CD4-positive, alpha-beta memory T cell (primary cell): ENCODE results near the gene PSEN1. TPM values are rescaled to one million over a fixed set of nuclear protein-coding genes. Genes with fewer than 3 reads are reported as not detected.
A peak's percentile ranks its signal among the peaks of the same experiment; 100 is the strongest.

Source experiments
- CTCF ChIA-PET: fragments of 350-600 bp; sonication (Branson Sonifier 250); formaldehyde crosslinking; loops from one replicate; lab custom pipeline; 2021; ENCODE audit warnings: inconsistent platforms; ENCODE audit not compliant: partially characterized antibody; lab: Charles Lee
- POLR2A ChIA-PET: fragments of 350-600 bp; sonication (Branson Sonifier 250); formaldehyde crosslinking; loops from one replicate; lab custom pipeline; 2021; ENCODE audit not compliant: partially characterized antibody; lab: Charles Lee
- DNase-seq, 5 donors: peaks; one replicate each; pipeline versions ENCODE4 v3.0.0 to v3.0.0-alpha.2; 2020 to 2022; ENCODE audit warnings: mixed read lengths in 1 of 5
- H3K27ac ChIP-seq: one replicate; pipeline ENCODE4 v1.7.0; 2013; ENCODE audit warnings: low read depth, low read length
- H3K27me3 ChIP-seq: 2 replicates; pipeline ENCODE4 v1.7.0; 2013; ENCODE audit warnings: mild to moderate bottlenecking, low read length, moderate library complexity; ENCODE audit not compliant: insufficient read depth
- H3K36me3 ChIP-seq: 2 replicates; pipeline ENCODE4 v1.7.0; 2013; ENCODE audit warnings: mild to moderate bottlenecking, low read length, moderate library complexity; ENCODE audit not compliant: insufficient read depth
- H3K4me1 ChIP-seq: 2 replicates; pipeline ENCODE4 v1.7.0; 2013; ENCODE audit warnings: mild to moderate bottlenecking, low read length, moderate library complexity; ENCODE audit not compliant: insufficient read depth
- H3K4me3 ChIP-seq, 2 donors: one replicate each; pipeline ENCODE4 v1.7.0; 2013; ENCODE audit warnings: low read length in 2 of 2, mild to moderate bottlenecking in 1 of 2
- H3K9me3 ChIP-seq, 2 donors: one replicate each; pipeline ENCODE4 v1.7.0; 2013; ENCODE audit warnings: low read length in 2 of 2, control low read depth in 1 of 2; ENCODE audit not compliant: control insufficient read depth in 1 of 2
- H3K27ac Mint-ChIP-seq, 7 donors: one replicate each; pipeline ENCODE4 v1.8.0; 2020 to 2021; ENCODE audit warnings: mixed read lengths in 7 of 7, mild to moderate bottlenecking in 6 of 7, inconsistent platforms in 3 of 7, moderate library complexity in 3 of 7
- H3K27me3 Mint-ChIP-seq, 2 donors: one replicate each; pipeline ENCODE4 v1.8.0; 2020 to 2021; ENCODE audit warnings: mixed read lengths in 2 of 2
- H3K36me3 Mint-ChIP-seq, 2 donors: one replicate each; pipeline ENCODE4 v1.8.0; 2020 to 2021; ENCODE audit warnings: mixed read lengths in 2 of 2, inconsistent platforms in 1 of 2, mild to moderate bottlenecking in 1 of 2
- H3K4me1 Mint-ChIP-seq, 4 donors: one replicate each; pipeline ENCODE4 v1.8.0; 2020 to 2021; ENCODE audit warnings: mixed read lengths in 4 of 4, mild to moderate bottlenecking in 1 of 4
- H3K4me3 Mint-ChIP-seq, 8 donors: one replicate each; pipeline ENCODE4 v1.8.0; 2020 to 2021; ENCODE audit warnings: mixed read lengths in 8 of 8, mild to moderate bottlenecking in 7 of 8, moderate library complexity in 6 of 8, inconsistent platforms in 3 of 8
- H3K9me3 Mint-ChIP-seq, 8 donors: one replicate each; pipeline ENCODE4 v1.8.0; 2020 to 2021; ENCODE audit warnings: mixed read lengths in 8 of 8, mild to moderate bottlenecking in 5 of 8, inconsistent platforms in 3 of 8, moderate library complexity in 1 of 8
- intact Hi-C: fragments of 100-400 bp; cut with micrococcal nuclease; formaldehyde crosslinking; loops from one replicate; pipeline ENCODE4 v1.15.1; 2023
- polyA plus RNA-seq, 2 donors: library from polyadenylated mRNA; unstranded; fragments of 300-500 nt; fragmentation: Illumina TruSeq; gene quantifications; one replicate each; pipeline ENCODE4 v1.2.3, GENCODE V29; 2021
- total RNA-seq, 2 experiments: library from RNA; stranded (reverse); gene quantifications; one replicate each; pipeline ENCODE4 v1.2.3, GENCODE V29; 2021

The PSEN1 gene
- total and polyA plus RNA-seq, 4 experiments from 2014 or later = 36.0 to 51.7 (median 41.8) TPM

DNA sequence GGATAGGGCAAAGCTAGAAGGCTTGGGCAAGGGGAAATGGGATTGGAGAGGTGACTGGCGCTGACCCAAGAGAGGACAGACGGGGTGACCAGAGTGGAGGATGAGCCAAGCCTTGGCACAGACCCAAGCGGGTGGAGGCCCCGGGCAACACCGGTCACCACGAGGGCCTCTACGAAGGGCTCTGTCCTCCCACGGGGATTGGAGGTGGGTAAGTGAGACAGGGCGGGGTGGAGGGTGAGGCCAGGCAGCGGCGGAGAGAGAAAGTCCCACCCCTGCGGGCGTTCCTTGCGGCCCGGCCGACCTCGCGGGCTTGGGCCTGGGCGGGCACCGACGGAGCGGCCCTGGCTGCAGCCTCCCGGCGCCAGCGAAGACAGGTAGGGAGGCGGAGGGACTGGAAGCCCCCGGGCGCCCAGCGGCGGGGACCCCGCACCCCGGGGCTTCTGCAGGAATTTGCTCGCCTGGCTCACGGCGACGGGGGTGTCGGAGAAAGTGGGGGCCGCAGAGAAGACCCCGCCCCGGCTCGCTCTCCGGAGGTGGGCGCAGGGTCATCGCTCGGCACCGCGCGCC lies 101.0 kb downstream of the PSEN1 start, which contains the start of gene PAPLN:
PAPLN (plus strand) TSS at position 288 of the 567 bp plus-strand sequence. CDS start 2,273 bp downstream, outside the sequence.
- no peaks in the 10 kb centered on the region for H3K36me3 ChIP-seq
- Mint-ChIP-seq H3K27ac (no peak within 1 kb of the TSS), H3K4me1 (peaks cover 8 to 25% (median 16%) of the 10 kb centered on the region in 4 donors), H3K36me3 (no peaks in the 10 kb centered on the region), H3K27me3 (peaks cover 44 to 52% of the 10 kb centered on the region in 2 donors), H3K9me3 (peaks cover 0 to 2% (median 0%) of the 10 kb centered on the region in 8 donors), H3K4me3 (peak within 1 kb of the TSS; percentile 32 to 82 (median 70))
- no peak for DNase-seq
- no peak within 1 kb of the TSS for H3K4me3 ChIP-seq
- CTCF ChIA-PET = no interaction called here
- H3K27me3 ChIP-seq = peaks cover 16% of the 10 kb centered on the region
- POLR2A ChIA-PET = no interaction called here
- H3K9me3 ChIP-seq = no peaks in the 10 kb centered on the region
- peaks cover 15% of the 10 kb centered on the region for H3K4me1 ChIP-seq
- no peak within 1 kb of the TSS for H3K27ac ChIP-seq
- intact Hi-C loops = no loop called here

DNA sequence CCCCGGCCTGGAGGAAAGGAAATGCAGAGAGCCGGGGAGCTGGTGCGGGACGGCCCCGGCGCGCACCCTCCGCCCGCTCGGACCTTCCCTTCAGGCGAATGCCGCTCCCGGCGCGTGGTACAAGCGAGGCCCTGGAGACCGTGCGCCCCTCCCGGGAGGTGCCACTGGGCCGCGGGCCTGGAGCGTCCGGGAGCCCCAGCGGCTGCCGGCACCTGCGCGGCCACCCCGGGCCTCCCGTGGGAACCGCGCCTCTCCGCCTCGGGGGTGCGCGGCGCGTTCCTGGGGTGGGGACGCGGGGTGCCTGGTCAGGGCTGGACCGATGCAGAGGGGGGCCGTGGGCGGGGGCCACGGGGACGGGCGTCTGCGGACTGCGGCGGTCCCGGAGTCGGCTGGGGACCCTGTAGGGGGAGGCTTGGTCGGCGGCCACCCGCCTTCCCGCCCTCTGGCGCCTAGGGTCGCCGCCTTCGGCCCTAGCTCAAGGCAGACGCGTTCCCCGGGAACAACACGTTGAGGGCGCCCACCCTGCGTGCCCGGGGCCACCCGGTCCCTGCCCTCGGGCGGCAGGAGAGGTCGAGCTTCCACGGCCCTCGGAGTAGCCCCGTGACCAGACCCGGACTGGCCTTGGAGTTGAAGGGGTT lies 101.6 kb downstream of the PSEN1 start:
- Histone ChIP-seq H3K9me3 (no peaks in the 10 kb centered on the region), H3K4me3 (no peak overlapping the region), H3K4me1 (peaks cover 15% of the 10 kb centered on the region), H3K27ac (no peak overlapping the region), H3K36me3 (no peaks in the 10 kb centered on the region), H3K27me3 (peaks cover 15% of the 10 kb centered on the region)
- intact Hi-C loops = no loop called here
- H3K4me3 Mint-ChIP-seq = peak overlapping the region in 7 of 8 donors; percentile 10 to 67 (median 26)
- H3K27me3 Mint-ChIP-seq = peaks cover 46 to 53% of the 10 kb centered on the region in 2 donors
- H3K9me3 Mint-ChIP-seq = peaks cover 0 to 2% (median 0%) of the 10 kb centered on the region in 8 donors
- ChIA-PET CTCF (no interaction called here), POLR2A (no interaction called here)
- peaks cover 11 to 31% (median 20%) of the 10 kb centered on the region in 4 donors for H3K4me1 Mint-ChIP-seq
- DNase-seq = no peak
- H3K27ac Mint-ChIP-seq = no peak overlapping the region
- no peaks in the 10 kb centered on the region for H3K36me3 Mint-ChIP-seq

DNA sequence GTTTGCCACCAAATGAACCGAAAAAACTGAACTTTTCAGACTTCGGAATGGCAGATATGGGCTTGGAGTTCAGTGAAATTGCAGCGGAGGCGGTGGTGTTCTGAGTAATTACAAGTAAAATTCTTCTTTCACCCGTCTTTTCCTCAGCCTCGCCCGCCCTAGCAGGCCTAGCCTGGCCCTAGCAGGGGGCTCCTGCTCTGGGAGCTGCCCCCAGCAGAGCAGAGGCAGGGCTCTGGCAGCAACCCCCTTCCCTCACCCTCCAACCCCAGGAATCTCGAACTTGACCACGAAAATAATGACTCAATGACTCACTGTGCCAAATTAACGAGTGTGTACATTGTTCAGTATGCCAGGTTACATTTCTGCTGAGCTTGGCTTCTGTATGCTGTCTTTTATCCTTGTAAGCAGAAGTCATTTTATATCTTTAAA lies 102.1 kb downstream of the PSEN1 start:
- CTCF ChIA-PET = no interaction called here
- intact Hi-C loops = no loop called here

DNA sequence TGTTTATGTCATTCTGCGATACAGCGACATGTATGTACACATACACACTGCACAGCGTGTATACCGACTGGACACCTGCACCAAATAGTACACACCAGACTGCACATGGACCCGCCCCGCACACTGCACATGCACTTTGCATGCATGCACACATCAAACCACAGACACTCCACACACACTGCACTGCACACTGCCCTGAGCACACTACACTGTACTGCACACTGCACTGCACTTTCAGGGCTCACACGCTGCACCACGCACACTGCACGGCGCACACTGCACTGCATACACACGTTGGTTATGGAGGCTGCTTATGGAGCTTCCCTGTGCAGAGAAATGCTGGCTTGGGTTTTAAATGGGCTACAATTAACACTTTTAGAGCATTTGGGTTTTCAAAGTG lies 102.6 kb downstream of the PSEN1 start:
- Mint-ChIP-seq H3K4me3 (peak overlapping the region in 2 of 8 donors; percentile 29 to 54), H3K27me3 (peaks cover 52 to 53% of the 10 kb centered on the region in 2 donors), H3K27ac (no peak overlapping the region), H3K9me3 (peaks cover 0 to 2% (median 0%) of the 10 kb centered on the region in 8 donors), H3K4me1 (peaks cover 16 to 39% (median 26%) of the 10 kb centered on the region in 4 donors), H3K36me3 (no peaks in the 10 kb centered on the region)
- CTCF ChIA-PET = no interaction called here
- no peaks in the 10 kb centered on the region for H3K9me3 ChIP-seq
- intact Hi-C loops = no loop called here
- no peak for DNase-seq
- POLR2A ChIA-PET = no interaction called here
- no peak overlapping the region for H3K4me3 ChIP-seq
- peaks cover 13% of the 10 kb centered on the region for H3K27me3 ChIP-seq
- peaks cover 15% of the 10 kb centered on the region for H3K4me1 ChIP-seq
- no peak overlapping the region for H3K27ac ChIP-seq
- no peaks in the 10 kb centered on the region for H3K36me3 ChIP-seq

More for the DNA sequence above, 102.1 kb downstream of the PSEN1 start:
- Histone ChIP-seq H3K27ac (no peak overlapping the region), H3K4me1 (peaks cover 15% of the 10 kb centered on the region), H3K36me3 (no peaks in the 10 kb centered on the region), H3K27me3 (peaks cover 13% of the 10 kb centered on the region), H3K9me3 (no peaks in the 10 kb centered on the region), H3K4me3 (no peak overlapping the region)
- Mint-ChIP-seq H3K36me3 (no peaks in the 10 kb centered on the region), H3K27ac (no peak overlapping the region), H3K27me3 (peaks cover 48 to 54% of the 10 kb centered on the region in 2 donors), H3K4me3 (peak overlapping the region in 7 of 8 donors; percentile 10 to 67 (median 26)), H3K9me3 (peaks cover 0 to 2% (median 0%) of the 10 kb centered on the region in 8 donors), H3K4me1 (peaks cover 15 to 36% (median 25%) of the 10 kb centered on the region in 4 donors)
- no peak for DNase-seq
- POLR2A ChIA-PET = no interaction called here

DNA sequence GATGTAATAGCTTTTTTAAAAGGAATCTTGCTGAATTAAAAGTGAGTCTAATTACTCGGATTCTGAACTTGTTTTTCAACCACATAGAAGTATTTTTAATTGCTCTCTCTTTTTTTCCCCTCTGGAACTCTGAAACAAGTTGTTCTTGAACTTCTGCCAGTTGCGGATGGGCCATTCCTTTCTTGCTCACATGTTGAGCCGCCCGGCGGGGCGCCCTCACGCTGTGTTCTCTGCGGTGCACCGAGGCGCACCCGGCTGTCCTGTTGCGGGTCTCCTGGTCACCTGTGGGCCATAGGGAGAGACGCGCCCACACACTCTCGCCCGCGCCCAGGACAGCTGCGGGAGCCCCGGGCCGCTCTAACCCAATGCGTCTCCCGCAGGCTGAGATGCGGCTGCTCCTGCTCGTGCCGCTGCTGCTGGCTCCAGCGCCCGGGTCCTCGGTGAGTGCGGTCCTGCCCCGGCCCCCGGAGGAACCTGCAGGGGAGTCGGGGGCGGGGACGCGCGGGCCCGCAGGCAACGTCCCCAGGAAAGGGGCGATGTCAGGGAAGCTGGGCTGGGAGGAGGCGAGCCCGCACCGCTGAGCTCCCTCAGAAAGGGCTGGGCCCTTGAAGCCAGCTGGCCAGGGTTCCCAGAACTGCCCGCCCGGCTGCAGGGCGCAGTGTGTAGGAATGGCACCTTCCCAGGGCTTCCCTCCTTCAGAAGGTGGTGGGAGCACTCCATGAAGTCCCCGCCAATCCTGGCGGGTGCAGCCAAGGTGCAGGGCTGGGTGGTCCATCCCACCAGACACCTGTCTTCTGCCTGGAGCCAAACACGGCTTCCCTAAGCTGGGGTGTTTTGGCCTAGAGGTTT lies 103.3 kb downstream of the PSEN1 start:
- Histone ChIP-seq H3K4me1 (peaks cover 15% of the 10 kb centered on the region), H3K27me3 (peaks cover 13% of the 10 kb centered on the region)
- H3K9me3 Mint-ChIP-seq = peaks cover 0 to 2% (median 0%) of the 10 kb centered on the region in 8 donors

DNA sequence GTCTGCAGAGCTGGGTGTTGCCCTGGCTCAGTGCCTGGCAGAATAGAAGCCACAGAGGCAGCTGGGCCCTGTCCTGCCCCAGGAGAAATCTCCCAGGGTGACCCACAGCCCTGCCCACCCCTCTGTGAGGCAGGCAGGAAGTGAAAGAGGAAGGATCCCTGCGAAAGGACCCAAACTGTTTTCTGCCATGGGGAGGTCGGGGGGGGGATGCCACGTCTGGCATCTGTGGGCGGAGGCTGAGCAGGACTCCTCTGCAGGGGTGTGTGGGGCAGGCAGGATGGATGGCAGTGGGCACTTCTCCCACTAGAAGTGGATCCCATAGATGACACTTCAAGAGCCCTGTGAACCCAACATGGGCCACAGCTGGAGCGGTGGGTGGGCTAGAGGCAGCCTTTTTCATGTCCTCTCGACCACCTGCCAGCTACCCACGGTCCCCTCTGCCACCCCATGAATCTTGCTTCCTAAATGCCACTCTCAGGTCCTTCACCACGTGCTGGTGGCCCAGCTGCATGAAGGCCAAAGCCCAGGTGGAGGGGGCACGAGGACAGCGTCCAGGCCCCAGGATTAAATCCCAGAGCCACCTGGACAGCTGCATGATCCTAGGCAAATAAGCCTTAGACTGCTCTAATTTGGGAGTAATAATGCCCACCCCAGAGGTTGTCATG lies 104.6 kb downstream of the PSEN1 start:
- Histone ChIP-seq H3K9me3 (no peaks in the 10 kb centered on the region), H3K27me3 (peaks cover 13% of the 10 kb centered on the region), H3K4me3 (no peak overlapping the region), H3K4me1 (peaks cover 21% of the 10 kb centered on the region), H3K36me3 (no peaks in the 10 kb centered on the region), H3K27ac (no peak overlapping the region)
- no peak for DNase-seq
- intact Hi-C loops = no loop called here
- ChIA-PET CTCF (no interaction called here), POLR2A (no interaction called here)
- Mint-ChIP-seq H3K4me3 (peak overlapping the region in 1 of 8 donors; percentile 25), H3K4me1 (peaks cover 18 to 35% (median 27%) of the 10 kb centered on the region in 4 donors), H3K36me3 (no peaks in the 10 kb centered on the region), H3K27me3 (peaks cover 41 to 45% of the 10 kb centered on the region in 2 donors), H3K27ac (no peak overlapping the region), H3K9me3 (peaks cover 0 to 2% (median 0%) of the 10 kb centered on the region in 8 donors)

More for the DNA sequence above, 103.3 kb downstream of the PSEN1 start:
- Mint-ChIP-seq H3K4me3 (no peak overlapping the region), H3K36me3 (no peaks in the 10 kb centered on the region), H3K4me1 (peaks cover 16 to 37% (median 26%) of the 10 kb centered on the region in 4 donors), H3K27me3 (peaks cover 49 to 52% of the 10 kb centered on the region in 2 donors), H3K27ac (no peak overlapping the region)
- ChIA-PET POLR2A (no interaction called here), CTCF (no interaction called here)
- intact Hi-C loops = no loop called here
- no peaks in the 10 kb centered on the region for H3K36me3 ChIP-seq
- no peak overlapping the region for H3K27ac ChIP-seq
- no peaks in the 10 kb centered on the region for H3K9me3 ChIP-seq
- no peak overlapping the region for H3K4me3 ChIP-seq
- DNase-seq = no peak
